ENCODE measurements around the gene AGBL4.

The AGBL4 gene

DNA sequence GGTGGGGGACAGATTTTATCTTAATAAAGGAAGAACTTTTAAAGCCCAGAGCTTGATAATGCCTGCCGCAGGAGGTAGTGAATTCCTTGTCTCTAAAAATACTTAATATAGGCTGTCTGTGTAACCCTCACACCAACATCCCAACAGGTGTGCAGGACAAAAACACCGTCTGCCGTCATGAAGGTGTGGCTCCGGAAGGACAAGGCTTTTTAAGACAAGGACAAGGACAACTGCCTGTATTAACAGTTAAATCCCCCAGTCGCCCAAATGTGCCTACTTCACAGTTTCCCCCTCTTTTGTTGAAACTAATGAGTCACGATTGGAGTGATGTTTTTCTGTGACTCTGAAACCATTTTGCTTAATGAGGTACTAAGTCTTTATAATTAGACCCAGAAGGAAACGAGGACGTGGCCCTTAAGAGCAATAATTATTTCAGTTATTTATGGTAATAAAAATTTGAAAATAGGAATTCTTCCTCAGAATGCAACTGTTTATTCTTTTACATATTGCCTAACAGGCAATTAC is 1524.5 kb downstream of the AGBL4 start:
- DNase-seq: no peak

DNA sequence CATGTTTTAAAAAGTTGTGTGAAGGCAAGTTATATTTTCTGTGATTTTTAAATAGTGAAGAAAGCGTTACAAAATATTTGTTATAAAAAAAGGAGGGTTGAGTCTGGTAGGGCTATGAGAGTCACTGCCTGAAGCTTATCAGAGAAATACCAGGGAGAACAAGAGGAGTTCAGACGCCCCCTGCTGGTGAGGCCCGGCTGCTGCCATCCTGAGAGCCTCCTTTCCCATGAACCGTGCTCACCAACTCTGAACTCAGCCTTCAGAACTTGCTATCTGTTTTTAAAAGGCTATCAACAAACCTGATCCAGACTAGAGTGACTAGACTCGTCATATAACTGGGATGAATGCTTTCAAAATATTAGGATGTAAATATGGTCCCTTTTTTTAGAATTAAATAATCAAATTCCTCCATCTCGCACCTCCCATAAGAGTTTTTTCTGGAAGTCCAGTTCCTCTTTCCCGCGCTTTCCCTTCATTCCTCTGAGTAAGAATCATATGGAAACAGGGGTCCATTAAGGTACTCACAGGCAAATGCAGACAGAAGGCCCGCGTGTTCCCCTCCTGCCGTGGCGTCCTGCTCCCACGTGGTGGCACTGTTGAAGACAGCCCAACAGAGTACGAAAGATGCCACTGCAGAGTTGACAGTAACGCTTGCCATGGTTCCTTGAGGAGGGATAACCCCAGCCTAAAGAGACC is 1525.5 kb downstream of the AGBL4 start:
- DNase-seq: peak; percentile 80

DNA sequence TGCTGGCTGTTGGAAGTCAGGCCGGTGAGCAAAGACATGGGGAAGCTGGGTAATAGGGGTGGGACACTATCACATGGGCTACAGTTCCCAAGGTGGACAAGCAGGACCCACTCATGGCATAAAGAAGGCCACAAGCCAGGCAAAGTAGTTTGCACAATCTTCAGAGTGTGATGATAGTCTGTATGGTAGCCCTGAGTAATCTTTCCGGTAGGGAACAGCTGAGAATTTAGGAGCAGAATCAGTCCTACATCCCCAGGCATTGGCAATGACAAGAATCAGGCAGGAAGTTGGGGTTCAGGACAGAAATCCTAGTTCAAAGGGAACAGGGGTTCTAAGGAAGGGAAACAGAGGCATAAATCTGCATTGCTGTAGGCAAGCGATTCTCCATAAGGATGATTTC is 1527.8 kb downstream of the AGBL4 start:
- no peak for DNase-seq

DNA sequence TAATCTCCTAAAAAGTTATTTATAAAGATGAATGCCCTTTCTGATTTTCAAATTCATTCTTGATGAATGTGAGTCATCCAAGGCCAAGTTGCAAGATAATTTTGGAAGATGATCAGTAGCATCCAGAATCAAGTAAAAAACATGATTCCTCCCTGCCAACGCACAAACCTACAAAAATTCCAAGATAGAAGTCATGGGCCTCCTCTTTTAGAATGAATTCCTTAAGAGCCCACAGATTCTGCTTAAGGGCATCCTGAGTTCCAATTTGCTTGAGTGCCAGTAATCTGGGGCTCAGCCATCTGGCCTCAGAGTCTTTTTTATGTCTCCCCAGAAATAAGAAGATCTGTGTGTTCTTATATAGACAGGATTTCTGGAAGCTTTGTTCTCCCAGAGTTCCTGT is 1528.6 kb downstream of the AGBL4 start:
- DNase-seq: no peak

DNA sequence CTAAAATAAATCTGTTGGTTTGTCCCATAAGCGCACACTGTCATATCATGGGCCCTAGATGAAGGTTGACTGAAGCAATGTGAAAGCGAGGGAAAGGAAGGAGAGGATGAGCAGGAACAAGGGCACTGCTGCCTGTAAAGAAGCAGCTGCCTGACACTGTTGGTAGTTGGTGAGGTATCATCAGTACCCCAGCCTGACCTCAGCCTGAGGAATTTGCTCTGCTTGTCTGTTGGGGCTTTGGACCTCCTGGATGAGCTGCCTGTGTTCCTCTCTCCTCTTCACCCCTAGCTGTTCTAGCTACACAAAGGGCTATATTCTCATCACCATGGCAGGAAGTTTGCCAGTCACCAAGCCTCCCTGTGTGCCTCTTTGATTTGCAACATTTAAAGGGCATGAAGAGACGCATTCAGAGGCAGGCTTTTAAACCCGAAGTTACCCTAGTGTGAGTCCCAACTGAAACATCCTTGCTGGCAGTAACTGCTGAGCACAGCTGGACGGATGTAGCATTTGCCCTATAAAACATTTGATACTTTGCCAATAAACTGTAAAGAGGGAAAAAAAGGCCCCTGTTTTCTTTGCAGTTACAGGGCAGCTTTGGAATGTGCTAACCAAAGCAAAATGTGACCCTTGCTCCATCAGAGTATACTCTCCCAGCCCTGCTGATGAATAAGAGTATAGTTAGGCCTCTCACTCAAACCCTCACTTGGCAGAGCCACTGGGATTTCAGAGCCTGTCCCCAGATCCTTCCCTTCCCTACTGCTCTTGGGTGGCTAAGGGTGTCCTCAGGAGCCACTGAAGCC is 1529.6 kb downstream of the AGBL4 start:
- no peak for DNase-seq

GRCh38 chr1:48493041-48493440 is 1530.7 kb downstream of the AGBL4 start:
- DNase-seq: no peak

GRCh38 chr1:48492392-48492791 is 1531.4 kb downstream of the AGBL4 start:
- no peak for DNase-seq

- DNase-seq: no peak
Measured at GRCh38 chr1:48488721-48489120, 1535.0 kb downstream of the AGBL4 start.
